HG03342 (cell line): Measurements from ENCODE around the gene SULT1C3.
"Not testable (repeated sequence)": the region's sequence is repeated elsewhere in the genome, so short reads cannot be mapped to it uniquely, and the experiment has no call there.

Experiments
- ATAC-seq: cut with Tn5 transposase; IDR thresholded peaks from one replicate; pipeline ENCODE4 v1.9.1; 2021; ENCODE audit warnings: mild to moderate bottlenecking, moderate library complexity; ENCODE audit not compliant: unreplicated experiment

Gene SULT1C3

GRCh38 chr2:108244667-108245414, 5.1 kb downstream of the SULT1C3 start:
- no peak for ATAC-seq

- no peak for ATAC-seq
Observed at GRCh38 chr2:108253106-108253505, 13.3 kb downstream of the SULT1C3 start.

GRCh38 chr2:108257757-108258331, 18.1 kb downstream of the SULT1C3 start:
- ATAC-seq: no peak

DNA sequence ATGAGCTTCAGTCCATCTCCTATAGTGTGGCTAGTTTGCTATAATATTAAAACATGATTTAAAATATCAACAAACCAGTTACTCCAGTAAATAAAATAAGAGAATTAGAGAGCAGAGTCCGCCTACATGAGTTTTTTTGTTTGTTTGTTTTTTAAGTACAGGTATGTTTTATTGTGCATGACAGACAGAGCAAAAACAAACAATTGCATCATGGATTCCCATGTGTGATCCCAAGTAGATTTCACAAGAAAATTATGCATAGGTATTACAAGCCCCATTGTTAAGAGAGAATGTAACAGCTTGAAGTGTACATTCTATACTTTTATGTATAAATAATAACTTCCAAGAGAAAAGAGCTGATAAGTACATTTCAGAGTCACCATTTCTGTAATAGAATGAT, 21.0 kb downstream of the SULT1C3 start:
- ATAC-seq: no peak

DNA sequence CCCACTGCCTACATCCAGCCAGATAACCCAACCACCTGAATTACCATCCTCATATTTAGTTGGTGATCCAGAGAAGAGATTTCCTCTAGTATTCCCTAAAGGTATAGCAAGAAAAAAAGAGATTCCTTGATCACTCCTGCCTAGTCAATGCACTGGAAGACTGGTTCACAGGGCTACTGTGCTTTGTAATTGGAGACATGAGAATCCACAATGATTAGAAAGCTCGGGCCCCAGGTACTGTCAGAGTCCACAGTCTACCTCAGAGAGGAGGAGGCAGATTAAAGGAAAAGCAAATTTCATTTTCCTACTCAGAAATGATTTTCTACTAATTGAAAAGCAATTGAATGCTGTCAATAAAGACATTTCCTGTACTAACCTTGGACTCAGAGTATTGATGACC, 22.3 kb downstream of the SULT1C3 start:
- ATAC-seq: no peak

DNA sequence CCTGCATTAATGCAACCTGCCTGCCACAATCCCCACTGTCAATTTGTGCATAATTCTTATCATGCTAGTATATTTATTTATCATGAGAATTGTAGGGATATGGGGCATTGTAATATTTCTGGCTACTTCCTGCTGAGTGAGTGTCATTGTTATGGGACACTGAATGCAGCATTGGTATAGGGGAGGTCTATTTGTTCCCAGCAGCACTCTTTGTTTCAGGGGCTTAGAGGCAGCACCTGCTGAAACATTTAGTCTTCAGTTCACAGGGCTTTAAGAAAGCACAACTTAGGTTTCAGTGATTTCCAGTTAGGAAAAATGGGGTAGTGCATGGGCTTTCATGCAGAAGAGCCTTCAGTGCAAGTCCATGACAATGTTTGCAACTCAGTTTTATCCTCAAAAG, 23.6 kb downstream of the SULT1C3 start:
- ATAC-seq: no peak

- ATAC-seq: no peak
Observed at GRCh38 chr2:108266218-108266617, 26.4 kb downstream of the SULT1C3 start.

- no peak for ATAC-seq
Observed at GRCh38 chr2:108267101-108267500, 27.3 kb downstream of the SULT1C3 start.

GRCh38 chr2:108268001-108268400, 28.2 kb downstream of the SULT1C3 start:
- ATAC-seq: no peak

- no peak for ATAC-seq
Observed at GRCh38 chr2:108270346-108270745, 30.6 kb downstream of the SULT1C3 start.

DNA sequence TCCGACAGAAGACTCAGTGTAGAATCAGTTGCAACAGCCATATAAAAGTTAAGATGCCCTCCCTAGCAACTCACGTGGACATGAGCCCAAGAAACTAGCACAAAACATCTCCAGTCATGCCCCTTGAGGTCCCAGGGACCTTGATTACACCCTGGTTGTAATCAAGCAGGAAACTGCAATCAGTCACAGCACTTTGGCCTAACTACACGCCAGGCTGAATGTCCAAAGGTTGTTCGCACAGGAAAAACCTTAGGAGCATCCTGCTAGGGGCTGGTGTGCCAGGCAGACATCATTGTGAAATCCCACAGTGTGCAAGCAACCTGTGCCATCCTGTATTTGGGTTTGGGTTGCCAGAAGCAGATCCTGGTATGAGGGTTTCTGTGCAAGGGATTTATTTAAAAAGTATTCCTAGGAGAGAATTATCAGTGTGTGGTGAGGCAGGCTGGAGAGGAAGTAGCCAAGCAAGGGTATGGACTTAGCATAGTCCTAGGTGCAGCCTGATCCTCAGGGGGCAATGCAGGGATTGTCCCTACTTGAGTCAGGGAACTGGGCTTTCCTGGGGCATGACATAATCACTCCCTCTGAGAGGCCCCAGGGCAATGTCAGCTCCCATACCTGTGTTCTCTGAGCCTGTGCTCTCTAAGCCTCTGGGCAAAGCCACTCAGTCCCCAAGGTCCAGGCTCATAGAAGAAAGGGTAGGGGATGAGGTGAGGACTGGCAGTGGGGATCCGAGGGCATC, 31.2 kb downstream of the SULT1C3 start:
- ATAC-seq: no peak

- no peak for ATAC-seq
Observed at GRCh38 chr2:108271691-108272253, 32.0 kb downstream of the SULT1C3 start.

- ATAC-seq: no peak
Observed at GRCh38 chr2:108278631-108279030, 38.9 kb downstream of the SULT1C3 start.

DNA sequence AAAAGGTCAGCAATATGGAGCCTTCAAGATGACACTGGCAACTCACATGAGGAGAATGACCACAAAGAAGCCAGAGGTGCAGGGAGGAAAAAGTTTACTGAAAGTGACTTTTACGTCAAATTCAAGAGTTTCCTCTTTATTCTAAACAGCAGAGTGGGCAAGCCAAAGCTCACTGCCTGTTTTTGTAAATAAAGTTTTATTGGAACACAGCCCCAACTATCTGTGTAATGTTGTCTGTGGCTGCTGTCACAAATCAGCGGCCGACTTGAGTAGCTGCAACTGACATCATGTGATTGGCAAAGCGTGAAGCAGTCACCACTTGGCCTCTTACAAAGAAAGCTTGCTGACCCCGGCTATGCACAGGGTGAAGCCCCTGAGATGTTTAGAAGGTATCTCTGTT, 39.7 kb downstream of the SULT1C3 start:
- ATAC-seq: no peak

- ATAC-seq: no peak
Observed at GRCh38 chr2:108280466-108280865, 40.7 kb downstream of the SULT1C3 start.

DNA sequence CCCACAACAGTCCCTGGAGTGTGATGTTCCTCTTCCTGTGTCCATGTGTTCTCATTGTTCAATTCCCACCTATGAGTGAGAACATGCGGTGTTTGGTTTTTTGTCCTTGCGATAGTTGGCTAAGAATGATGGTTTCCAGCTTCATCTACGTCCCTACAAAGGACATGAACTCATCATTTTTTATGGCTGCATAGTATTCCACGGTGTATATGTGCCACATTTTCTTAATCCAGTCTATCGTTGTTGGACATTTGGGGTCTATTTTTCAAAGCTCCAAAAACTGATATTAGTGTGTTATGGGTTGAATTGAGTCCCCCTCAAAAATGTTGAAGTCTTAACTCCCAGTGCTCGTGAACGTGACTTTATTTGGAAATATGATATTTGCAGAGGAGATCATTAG, 44.8 kb downstream of the SULT1C3 start:
- ATAC-seq: not testable (repeated sequence)

DNA sequence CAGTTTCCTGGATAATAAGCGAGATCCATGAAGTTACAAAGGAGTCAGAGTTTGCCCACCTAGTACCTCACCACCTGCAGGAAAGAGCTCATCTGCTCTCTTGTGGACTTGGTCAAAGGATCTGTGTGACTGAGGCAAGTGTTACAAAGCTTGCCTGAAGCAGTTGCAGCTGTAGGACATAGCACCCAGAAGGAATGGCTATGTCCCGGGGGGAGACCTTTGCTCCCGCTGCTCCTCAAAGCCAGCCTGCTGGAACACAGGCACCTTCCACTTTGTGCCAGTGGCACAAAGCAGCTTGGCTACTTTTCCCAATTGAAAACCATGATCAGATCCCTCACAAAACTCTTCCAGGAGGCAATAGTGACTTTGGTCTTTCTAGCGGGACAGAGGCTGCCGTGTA, 45.8 kb downstream of the SULT1C3 start:
- no peak for ATAC-seq

DNA sequence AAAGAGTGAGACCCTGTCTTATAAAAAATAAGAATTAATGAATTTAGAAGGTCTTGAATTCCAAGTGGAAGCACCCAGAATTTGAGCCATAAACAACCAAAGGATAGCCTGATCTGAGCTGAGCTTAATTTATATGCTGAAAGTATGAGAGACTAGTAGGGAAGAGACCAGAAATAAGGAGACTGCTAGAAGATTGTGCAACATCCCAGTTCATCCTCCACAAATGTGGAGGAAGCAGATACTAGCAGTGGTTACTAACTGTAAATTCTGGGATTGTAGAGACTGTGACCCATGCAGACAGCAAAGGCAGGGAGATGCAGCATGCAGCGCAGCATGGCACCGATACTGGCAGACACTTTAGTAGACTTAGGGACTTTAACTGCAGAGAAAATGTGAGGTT, 47.4 kb downstream of the SULT1C3 start:
- no peak for ATAC-seq

GRCh38 chr2:108288534-108289106, 48.9 kb downstream of the SULT1C3 start, which contains the start of gene SULT1C2:
Gene SULT1C2 (plus strand): TSS chr2:108288895. CDS start chr2:108293668, 4,773 bp downstream.
- ATAC-seq: no peak

- no peak for ATAC-seq
Observed at GRCh38 chr2:108293850-108294249, 54.1 kb downstream of the SULT1C3 start.

DNA sequence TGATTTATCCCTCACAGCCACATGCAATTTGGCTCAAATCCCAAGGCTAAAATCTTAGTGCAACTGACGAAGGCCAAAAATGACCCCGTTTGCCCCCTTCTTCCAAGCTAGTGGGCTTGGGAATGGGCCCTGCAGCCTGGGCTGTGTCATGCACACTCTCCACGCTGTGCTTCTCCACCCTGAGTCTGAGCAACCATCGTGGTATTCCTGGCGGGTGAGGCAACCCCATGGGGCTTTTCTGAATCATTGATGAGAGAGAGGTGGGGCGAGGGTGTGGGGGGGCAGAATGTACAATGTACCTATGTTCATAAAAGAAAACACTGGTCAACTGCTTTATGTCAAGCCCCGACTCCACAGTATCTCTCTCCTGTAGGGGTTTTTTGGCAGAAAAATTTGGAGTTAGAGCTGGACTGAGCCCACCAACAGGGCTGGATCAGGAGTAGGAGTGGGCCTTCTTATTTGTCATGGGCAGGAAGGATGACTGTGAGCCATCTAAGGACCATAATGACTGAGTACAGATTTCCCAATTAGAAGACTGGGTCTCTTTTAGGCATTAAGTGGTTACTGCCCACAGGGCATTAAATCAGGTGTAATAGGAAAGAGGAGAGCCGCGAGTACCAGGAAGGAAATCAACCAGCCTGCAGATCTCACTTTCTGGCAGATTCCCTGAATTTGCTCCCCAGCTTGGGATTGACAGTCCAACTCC, 57.8 kb downstream of the SULT1C3 start:
- ATAC-seq: no peak
